DMS53 treated with DMSO at 0.1 percent for 48 hours (cell line): Measurements from ENCODE around the gene CALU.

Experiments
- DNase-seq: peaks from one replicate; lab custom pipeline; 2025; ENCODE audit not compliant: unreplicated experiment; lab: John Stamatoyannopoulos, UW

CALU gene

DNA sequence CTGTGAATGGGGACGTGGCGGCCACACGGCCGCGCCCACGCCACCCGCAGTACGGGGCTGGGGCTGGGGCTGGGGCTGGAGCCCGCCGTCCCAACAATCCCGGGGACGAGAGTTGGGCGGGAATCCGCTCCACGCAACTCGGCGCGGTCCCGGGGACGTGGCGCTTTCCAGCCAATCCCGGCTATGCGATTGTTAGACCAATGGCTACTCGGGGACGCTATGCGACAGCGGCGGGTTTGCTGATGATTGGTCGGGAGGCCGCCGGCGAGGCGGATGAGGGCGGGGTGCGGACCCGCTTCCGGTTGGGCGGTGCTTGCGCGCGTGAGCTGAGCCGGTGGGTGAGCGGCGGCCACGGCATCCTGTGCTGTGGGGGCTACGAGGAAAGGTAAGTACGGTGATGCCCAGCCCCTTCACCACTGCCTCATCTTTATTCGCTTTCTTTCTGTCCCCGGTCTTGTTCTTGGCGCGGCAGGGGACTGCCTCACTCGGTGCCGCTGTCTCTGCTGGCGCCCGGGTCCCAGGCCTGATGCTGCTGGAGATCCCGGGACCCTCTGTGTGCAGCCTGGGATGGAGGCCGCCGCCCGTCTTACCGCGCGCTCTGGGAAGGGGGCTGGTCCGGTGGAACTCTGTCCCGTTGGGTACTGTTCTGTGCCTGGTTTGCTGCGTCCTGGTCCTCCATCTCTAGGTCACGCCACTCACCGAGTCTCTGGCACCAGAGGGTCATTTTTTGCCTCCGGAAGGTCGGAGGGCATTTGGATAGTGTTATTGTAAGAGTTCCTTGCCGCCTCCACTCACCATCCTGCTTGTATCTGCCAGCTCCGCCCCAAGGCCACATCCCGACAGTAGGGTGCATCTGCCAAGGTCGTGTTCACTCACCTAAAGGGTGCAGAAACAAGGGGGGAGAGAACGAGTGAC lies at the start of gene CALU:
TSS of gene CALU (plus strand) at position 312 of the 915 bp plus-strand sequence. CDS start 9,225 bp downstream, outside the sequence.
- peak; percentile 97 for DNase-seq

DNA sequence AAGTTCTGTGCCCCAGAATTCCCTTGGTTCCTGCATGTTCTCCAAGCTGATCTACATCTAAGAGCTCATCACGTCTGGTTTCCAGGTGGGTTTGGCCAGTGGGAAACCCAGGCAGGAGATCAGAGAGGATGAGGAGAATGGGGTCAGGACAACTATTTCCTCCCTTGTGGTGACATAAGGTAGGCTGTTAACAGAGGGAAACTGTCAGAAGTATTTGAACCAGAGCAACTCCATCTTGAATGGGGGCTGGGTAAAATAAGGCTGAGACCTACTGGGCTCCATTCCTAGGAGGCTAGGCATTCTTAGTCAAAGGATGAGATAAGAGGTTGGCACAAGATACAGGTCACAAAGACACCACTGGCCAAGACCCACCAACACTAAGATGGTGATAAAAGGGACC lies 47.9 kb upstream of the CALU start:
- no peak for DNase-seq

DNA sequence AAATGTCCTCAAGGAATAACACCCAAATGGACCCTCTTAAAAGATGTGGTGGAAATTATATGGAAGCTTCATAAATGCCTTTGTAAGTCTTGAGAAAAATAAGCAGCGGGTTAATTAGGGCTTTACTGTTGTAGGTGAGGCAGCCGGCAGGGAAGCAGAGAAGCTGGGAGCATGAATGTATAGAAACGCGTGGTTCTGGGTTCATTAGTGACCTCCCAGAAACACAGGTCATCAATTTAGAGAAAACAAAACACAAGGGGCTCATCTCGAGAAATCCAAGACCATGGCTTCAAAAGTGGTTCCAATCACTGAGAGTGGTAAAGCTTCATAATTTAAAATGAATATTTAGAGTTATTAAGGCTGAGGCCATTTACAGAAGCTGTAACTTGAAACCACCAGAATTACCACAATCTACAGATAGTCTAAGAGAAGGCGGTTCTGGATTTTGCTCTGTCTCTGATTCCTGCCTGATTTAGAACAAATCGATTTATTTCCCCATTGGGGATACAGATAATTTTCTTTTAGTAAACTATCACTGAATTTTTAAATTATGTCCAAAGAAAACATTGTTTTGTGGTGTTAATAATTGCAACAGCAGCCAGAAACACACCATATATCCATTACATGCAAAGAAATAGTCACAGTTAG lies 46.4 kb upstream of the CALU start:
- no peak for DNase-seq

DNA sequence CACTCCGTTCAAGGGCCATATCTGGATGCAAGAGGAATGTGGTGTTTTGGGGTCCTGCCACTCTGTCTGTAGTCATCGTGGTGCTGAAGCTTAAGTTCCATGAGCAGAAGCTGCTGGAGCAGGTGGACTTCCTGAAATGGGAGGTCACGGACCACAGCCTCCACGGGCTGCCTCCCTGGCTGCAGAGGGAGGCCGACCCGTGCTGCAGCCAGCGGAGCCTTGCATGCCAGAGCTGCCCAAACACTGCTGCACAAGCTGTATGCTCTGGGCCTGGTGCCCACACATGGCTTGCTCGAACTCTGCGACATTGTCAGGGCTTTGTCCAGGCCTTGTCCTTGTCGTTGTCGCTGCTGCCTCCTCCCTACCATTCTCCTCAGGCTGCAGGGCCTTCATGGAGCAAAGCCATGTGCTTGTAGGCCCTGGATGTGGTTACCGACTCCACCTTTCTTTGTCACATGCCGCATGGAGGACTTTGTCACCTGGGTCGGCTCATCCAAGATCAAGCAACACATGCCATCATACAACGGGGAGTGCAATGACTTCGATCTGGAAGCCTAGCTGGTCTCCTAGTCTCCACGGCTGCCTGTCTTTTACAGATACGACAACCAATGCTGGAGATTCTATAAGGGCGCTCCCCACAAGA lies 45.7 kb upstream of the CALU start:
- DNase-seq = no peak

DNA sequence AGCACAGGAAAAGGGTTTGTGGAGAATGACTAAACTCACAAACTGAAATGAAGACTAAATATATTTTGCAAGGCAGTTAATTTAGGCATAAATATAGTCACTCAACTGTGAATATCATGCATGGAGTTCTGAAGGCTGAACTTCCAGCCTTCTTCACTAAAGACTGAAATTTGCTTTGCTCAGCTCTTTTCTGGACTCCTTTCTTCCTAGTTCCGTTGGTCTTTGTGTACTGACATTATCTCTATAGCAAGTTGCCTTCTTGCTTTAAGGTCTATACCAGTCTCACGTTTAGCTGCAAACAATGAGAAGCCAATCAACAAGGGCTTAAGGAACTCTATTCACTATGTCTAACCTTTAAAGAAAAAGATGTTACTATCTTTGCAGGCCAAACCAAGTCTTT lies 44.4 kb upstream of the CALU start:
- DNase-seq = no peak

DNA sequence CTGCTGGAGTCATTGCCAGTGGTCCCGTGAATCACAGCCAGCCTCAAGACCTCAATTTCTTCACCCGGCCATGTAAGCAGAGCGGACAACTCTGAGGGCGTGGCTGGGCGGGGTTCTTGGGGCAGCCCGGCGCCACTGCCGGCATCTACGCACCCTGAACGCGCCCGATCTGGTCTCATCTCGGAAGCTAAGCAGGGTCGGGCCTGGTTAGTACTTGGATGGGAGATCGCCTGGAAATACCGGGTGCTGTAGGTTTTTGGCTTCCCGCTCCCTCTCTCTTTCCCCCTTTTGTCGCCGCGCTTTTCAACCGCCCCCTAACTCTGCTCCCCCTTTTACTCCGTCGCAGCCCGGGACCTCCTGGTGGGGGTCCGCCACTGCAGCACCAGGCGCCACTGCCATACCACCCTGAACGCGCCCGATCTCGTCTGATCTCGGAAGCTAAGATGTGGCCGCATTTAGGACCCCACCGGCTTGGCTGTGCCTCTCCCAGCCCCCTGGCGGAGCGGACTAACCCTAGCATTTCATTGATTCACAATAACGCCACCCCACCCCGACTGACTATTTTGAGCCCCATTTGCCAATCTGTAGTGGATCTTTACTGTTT lies 41.8 kb upstream of the CALU start:
- no peak for DNase-seq

DNA sequence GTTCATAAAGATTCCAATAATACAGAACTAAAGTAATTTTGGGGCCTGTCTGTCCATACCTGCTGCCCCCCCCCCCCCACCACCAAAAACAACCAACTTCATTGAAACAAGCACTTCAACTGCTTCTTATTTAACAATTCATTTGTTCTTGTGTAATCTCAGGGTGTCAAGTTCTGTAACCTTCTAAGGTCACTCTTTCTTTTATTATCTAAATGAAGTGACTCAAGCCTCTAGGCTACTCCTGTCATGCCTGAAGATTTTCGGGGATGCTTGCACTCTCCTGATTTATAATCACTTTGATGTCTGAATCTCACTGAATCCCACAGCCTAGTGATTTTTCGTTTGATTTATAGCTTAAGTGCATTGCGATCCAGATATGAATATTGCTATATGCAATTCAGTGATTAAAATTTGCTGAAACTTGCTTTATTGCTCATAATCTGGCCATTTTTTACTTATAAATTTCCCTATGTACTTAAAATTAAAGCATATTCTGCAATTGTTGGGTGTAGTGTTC lies 39.9 kb upstream of the CALU start:
- DNase-seq = no peak

DNA sequence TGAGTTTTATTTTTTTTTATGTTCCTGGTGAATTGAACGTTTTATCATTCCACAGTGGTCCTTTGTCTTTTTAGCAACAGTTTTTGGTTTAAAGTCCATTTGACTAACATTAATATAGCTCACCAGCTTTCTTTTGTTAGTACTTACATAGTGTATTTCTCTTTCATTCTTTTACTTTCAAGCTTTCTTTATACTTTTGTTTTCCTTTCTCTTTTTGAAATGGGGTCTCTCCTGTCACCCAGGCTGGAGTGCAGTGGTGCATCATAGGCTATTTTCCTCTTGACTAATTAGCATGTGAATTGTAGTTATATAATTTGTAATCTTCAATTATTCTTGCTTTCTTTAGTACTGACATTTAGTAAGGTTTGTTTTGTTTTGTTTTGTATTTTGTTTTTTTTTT lies 39.3 kb upstream of the CALU start:
- no peak for DNase-seq

DNA sequence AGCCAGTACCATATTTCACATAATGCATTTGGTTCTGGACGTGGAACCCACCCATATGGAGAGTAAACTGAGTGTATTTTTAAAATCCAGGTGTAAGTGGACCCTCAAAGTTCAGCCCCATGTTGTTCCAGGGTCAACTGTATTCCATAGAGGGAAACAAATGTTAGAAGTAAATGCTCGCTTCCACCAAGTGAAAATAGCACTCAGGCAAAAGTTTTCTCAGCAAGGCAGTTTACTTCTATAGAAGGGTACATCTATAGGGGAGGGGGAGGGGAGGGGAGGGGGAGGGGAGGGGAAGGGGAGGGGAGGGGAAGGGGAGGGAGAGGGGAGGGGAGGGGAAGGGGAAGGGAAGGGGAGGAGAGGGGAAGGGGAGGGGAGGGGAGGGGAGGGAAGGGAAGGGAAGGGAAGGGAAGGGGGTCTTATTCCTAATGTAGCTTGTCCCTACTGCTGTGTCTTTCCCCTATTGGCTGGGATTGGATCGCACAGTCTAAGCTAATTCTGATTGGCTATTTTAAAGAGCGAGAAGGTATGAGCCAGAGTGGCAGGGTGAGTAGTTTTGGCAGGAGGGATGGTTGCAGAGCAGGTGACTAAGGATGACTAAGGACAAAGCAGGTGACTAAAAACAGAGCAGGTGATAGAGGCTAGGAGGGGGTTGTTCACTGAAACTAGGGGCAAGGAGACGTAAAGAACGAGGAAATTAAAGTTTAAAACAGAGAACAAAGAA lies 37.9 kb upstream of the CALU start:
- DNase-seq = peak; percentile 40

DNA sequence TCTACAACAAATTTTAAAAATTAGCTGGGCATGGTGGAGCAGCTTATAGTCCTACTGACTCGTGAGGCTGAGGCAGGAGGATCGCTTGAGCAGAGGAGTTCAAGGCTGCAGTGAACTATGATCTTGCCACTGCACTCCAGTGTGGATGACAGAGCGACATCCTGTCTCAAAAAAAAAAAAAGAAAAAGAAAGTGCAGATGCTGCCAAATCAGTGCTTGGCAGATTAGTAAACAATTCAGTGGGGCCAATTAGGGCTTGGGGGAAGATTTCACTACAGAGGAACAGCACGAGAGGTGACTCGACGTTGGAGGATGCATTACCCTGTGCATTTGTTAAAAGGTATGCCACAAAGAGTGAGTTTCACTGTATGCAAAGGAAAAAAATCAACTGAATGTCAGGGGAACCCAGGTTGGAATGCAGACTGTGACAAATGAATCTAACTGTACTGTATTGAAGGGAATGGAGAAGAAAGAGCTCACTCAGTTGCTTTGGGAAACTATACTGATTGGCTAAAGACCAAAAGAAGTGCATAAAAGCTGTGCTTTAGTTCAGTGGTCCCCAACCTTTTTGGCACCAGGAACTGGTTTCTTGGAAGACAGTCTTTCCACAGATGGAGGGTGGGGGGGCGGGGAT lies 35.4 kb upstream of the CALU start:
- DNase-seq = no peak

DNA sequence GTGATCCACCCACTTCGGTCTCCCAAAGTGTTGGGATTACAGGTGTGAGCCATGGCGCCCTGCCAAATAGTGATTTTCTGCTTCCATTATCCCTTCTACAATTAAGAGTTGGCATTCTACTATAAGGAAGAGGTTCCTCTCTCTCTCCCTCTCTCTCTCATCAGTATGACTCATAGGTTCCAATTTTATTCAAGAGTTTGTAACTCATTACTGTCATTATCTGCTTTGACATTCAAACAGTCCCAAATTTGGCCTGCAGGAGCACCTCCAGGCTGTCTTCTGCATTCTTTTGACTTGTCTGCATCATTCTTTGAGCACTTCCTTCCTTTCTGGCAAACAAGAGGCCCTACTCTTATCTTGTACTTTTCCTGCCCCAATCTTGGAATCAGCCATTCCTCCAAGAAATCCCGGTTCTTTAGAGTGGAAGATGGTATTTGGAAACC lies 33.2 kb upstream of the CALU start:
- DNase-seq = no peak

DNA sequence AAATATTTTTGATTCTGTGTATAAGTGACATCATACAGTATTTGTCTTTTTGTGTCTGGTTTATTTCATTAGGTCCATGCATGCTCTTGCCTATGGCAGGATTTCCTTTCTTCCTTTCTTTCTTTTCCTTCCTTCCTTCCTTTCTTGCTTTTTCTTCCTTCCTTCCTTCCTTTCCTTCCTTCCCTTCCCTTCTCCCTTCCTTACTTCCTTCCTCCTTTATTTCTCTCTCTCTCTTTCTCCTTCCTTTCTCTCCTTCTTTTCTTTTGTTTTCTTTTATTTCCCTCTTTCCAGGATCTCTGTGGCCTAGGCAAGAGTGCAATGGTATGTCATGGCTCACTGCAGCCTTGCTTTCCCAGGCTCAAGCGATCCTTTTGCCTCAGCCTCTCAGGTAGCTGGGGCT lies 31.4 kb upstream of the CALU start:
- no peak for DNase-seq

DNA sequence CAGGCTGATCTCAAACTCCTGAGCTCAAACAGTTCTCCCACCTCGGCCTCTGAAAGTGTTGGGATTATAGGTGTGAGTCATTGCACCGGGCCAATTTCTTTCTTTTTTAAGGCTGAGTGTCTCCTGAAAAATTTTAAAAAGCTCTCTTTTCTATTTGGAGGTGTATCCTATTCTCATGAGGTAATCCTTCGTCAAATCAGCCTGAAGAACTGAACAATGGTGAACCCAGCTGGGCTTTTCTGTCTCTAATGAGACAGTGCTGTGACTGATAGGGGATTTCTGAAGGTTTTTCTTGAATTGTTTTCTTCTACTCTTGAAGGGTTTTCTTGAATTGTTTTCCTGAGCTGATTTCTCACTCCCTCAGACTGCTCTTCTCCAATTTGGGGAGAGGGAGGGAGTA lies 30.9 kb upstream of the CALU start:
- no peak for DNase-seq

DNA sequence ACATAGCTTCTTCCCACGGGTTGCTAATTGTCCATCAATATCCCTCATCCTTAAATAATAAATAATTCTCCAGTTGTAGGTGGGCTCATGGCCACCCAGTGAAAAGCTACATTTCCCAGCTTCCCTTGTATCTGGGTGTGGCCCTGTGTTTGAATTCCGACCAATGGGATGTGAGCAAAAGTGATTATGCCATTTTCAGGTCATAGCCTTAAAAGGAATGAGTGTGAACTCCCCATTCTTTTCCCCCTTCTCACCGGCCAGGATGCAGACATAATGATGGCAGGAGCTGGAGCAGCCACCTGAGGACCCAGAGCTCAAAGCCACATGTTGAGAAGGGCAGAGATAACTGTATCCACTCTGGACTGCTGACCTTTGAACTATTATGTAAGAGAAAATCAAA lies 30.3 kb upstream of the CALU start:
- DNase-seq = no peak

DNA sequence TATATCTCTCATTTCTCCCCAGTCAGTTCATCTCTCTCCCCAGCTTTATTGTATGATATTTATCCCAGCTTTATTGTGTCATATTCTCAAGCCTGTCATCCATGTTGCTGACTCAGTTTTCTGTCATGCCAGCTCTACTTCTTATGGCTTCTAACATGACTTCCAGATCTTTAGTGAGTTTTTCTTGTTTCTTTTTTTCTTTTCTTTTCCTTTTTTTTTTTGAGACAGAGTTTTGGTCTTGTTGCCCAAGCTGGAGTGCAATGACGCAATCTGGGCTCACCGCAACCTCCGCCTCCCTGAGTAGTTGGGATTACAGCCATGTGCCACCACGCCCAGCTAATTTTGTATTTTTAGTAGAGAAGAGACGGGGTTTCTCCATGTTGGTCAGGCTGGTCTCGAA lies 28.7 kb upstream of the CALU start:
- DNase-seq = no peak

DNA sequence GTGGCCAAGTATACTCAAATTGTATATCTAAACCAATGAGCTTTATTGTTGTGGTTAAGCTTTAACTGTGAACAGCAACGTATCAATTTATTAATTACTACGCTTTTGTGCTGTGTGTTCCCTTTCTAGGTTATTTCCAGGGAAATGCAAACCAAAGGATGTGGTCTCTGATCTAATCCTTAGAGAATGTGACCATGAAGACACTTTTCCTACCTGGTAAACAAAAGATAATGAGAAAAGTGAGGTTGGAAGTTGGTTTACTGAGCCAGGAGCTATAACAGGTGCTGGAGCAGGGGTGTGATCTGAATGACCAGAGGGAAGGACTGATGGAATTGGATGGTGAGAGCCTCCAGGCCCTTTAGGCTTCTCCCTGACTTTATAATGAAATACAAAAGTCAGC lies 25.4 kb upstream of the CALU start:
- no peak for DNase-seq

DNA sequence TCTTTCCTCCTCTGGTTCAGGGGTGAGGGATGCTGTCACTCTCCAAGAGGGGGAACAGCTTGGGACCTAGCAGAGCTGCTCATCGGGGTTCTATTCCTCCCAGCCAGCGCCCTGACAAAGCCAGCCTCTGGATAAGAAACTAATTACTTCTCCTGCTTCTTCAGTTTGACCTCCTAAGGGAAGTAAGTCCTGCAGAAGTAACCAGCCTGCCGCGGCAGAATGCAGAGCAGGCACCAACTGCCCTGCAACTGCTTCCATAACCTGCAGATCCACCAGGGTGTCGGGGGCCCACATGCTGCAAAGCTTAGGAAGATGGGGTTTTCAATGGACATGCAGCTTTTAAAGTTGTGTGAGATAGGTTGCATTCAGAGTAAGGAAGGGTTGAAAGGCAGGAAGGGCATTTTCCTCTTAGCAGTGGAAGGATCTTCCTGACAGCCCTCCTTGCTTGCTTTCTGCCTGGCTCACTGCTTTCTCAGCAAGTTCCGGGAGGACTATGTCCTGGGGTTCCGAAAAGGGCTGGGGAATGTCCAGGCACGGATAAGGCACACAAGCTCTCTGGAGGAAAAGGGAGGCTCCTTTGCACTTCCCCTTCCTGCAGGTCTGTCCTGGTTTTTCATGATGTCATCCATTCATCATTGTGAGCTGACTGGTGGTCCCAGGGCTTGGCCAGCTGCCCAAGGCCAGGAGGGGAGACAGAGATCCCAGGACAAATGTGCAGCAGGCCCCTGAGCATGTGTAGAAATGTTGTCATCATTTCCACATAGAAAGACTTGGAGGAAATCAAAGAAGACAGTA lies 24.3 kb upstream of the CALU start:
- no peak for DNase-seq

DNA sequence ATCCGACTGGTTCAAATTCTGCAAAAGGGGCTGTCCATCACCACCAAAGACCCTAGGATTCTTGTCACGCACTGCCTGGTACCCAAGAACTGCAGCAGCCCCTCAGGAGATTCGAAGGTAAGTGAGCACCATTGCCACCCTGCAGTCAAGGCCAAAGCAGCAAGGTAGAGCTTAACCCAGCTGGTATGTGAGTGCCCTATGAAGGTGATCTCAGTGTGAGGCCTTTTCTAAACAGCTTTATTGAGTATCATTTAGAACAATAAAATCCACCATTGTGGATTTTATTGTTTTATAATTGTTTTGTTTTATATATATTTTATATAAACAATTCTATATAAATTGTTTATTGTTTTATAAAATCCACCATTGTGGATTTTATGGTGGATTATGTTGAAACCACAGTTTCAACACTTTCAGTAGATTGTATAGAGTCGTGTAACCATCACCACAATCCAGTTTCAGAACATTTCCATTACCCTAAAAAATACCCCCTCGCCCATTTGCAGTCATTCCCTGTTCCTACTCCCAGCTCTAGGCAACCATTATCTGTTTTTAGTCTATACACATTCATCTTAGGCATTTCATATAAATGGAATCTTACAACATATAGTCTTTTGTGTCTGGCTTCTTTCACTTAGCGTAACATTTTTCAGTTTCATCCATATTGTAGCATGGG lies 20.1 kb upstream of the CALU start:
- no peak for DNase-seq

DNA sequence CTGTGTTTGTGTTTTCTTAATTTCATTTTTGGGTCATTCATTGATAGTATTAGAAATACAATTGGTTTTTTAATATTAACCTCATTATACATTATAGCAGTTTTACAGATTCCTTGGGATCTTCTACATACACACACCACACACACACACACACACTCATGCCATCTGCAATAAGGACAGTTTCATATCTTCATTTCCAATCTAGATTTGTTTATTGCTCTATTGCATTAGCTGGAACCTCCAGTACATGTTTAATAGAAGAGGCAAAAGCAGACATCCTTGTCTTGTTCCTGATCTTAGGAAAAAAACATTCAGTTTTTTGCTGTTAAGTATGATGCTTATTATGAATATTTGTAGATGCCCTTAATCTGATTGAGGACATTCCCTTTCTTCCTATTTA lies 17.8 kb upstream of the CALU start:
- DNase-seq = no peak
